Transverse colon (tissue), 4 donors: ENCODE results near the gene ZNF43. TPM values are rescaled to one million over a fixed set of nuclear protein-coding genes. Genes with fewer than 3 reads are reported as not detected.
A peak's percentile ranks its signal among the peaks of the same experiment; 100 is the strongest.
"Not testable (repeated sequence)": the region's sequence is repeated elsewhere in the genome, so short reads cannot be mapped to it uniquely, and the experiment has no call there.

Experiments
- DNase-seq: peaks from one replicate; pipeline ENCODE4 v3.0.0-alpha.2; 2019
- H3K27ac ChIP-seq, 4 donors: fragments of 200-600 bp; sonication (generic); 2 replicates each; pipeline ENCODE4 v1.5.1; 2016 to 2018; ENCODE audit warnings: inconsistent platforms in 4 of 4
- H3K27me3 ChIP-seq: fragments of 200-600 bp; sonication (generic); 2 replicates; pipeline ENCODE4 v1.5.1; 2017; ENCODE audit warnings: inconsistent platforms
- H3K36me3 ChIP-seq, 4 donors: fragments of 200-600 bp; sonication (generic); 2 replicates each; pipeline ENCODE4 v1.5.1; 2017 to 2019; ENCODE audit warnings: inconsistent platforms in 4 of 4
- H3K4me1 ChIP-seq, 4 donors: fragments of 200-600 bp; sonication (generic); 2 replicates each; pipeline ENCODE4 v1.5.1; 2017 to 2020; ENCODE audit warnings: inconsistent platforms in 4 of 4
- H3K4me3 ChIP-seq, 4 donors: fragments of 200-600 bp; sonication (generic); 1 replicate in 1 of 4; 2 replicates in 3 of 4; pipeline versions ENCODE4 v1.5.1 to v1.6.1; 2017 to 2019; ENCODE audit warnings: inconsistent platforms in 4 of 4
- H3K9me3 ChIP-seq, 2 donors: fragments of 200-600 bp; sonication (generic); 2 replicates each; pipeline ENCODE4 v1.5.1; 2017 to 2019; ENCODE audit warnings: inconsistent platforms in 2 of 2
- EP300 ChIP-seq: sonication (generic); formaldehyde crosslinking; IDR thresholded peaks from one replicate; pipeline ENCODE4 v1.6.1; 2017; ENCODE audit warnings: antibody characterized with exemption, low read depth
- POLR2A ChIP-seq: fragments of 450-650 bp; IDR thresholded peaks from one replicate; pipeline ENCODE4 v1.6.1; 2016; ENCODE audit warnings: antibody characterized with exemption, mild to moderate bottlenecking, moderate library complexity
- POLR2AphosphoS5 ChIP-seq, 3 donors: sonication (generic); formaldehyde crosslinking; IDR thresholded peaks; one replicate each; pipeline ENCODE4 v1.6.1; 2016; ENCODE audit warnings: antibody characterized with exemption in 3 of 3
- WGBS, 2 donors: methylation state at CpG; one replicate each; pipeline ENCODE4 v1.1.5; 2018; ENCODE audit warnings: low coverage in 1 of 2; 5-methylcytosine and 5-hydroxymethylcytosine counted together
- in situ Hi-C, 4 donors: fragments of 200-750 bp; cut with MboI; loops; one replicate each; pipeline versions ENCODE4 v1.15.0 to v1.15.1; 2017; ENCODE audit warnings: low sequenced_read_pairs in 3 of 4, low pct_ligation_motif_present in 1 of 4, low pct_unique_long_range_greater_than_20kb in 1 of 4
- intact Hi-C: fragments of 100-400 bp; cut with DNase I; formaldehyde crosslinking; loops from one replicate; pipeline ENCODE4 v1.15.1; 2023; ENCODE audit warnings: low total_unique reads
- total RNA-seq, 4 donors: library from RNA; depleted of rRNA; stranded (reverse); fragments of >200 nt; gene quantifications; one replicate each; pipeline ENCODE4 v1.1.0, GENCODE V29; 2016
- TF ChIP-seq, protein P1 (sequence below), 5 experiments: fragments of 200-600 bp in 3 of 5; fragments of 450-650 bp in 2 of 5; sonication (generic) in 3 of 5; IDR thresholded peaks; 1 replicate in 2 of 5; 2 replicates in 3 of 5; pipeline ENCODE4 v1.5.1; 2016 to 2017; ENCODE audit warnings: antibody characterized with exemption in 5 of 5, inconsistent platforms in 3 of 5, mild to moderate bottlenecking in 2 of 5, moderate library complexity in 1 of 5

ZNF43 gene
- total RNA-seq, 4 donors from 2014 or later: 10.5 to 16.7 (median 13.8) TPM

GRCh38 chr19:21789466-21790085 is 46.4 kb downstream of the ZNF43 start:
- H3K36me3 ChIP-seq: no peaks in the 10 kb centered on the region
- peaks cover 0 to 6% of the 10 kb centered on the region in 2 donors for H3K9me3 ChIP-seq
- H3K27me3 ChIP-seq: no peaks in the 10 kb centered on the region
- intact Hi-C loops (no loop called here), in situ Hi-C loops (no loop called here)
- no peaks in the 10 kb centered on the region for H3K4me1 ChIP-seq
- no peak for DNase-seq
- WGBS, 2 donors: 47 to 70% methylated on average over 4 to 5 of the region's 5 CpGs
- TF ChIP-seq POLR2AphosphoS5 (IDR thresholded peaks at IDR 0.05) (no peak), POLR2A (no peak), EP300 (no peak)
- TF ChIP-seq, protein P1, sequence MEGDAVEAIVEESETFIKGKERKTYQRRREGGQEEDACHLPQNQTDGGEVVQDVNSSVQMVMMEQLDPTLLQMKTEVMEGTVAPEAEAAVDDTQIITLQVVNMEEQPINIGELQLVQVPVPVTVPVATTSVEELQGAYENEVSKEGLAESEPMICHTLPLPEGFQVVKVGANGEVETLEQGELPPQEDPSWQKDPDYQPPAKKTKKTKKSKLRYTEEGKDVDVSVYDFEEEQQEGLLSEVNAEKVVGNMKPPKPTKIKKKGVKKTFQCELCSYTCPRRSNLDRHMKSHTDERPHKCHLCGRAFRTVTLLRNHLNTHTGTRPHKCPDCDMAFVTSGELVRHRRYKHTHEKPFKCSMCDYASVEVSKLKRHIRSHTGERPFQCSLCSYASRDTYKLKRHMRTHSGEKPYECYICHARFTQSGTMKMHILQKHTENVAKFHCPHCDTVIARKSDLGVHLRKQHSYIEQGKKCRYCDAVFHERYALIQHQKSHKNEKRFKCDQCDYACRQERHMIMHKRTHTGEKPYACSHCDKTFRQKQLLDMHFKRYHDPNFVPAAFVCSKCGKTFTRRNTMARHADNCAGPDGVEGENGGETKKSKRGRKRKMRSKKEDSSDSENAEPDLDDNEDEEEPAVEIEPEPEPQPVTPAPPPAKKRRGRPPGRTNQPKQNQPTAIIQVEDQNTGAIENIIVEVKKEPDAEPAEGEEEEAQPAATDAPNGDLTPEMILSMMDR (IDR thresholded peaks at IDR 0.05): no peak
- H3K27ac ChIP-seq: no peak overlapping the region
- H3K4me3 ChIP-seq: no peak overlapping the region

- no peak overlapping the region for H3K27ac ChIP-seq
- no peaks in the 10 kb centered on the region for H3K9me3 ChIP-seq
- in situ Hi-C loops: no loop called here
- no peaks in the 10 kb centered on the region for H3K27me3 ChIP-seq
- WGBS, 2 donors: 82 to 86% methylated on average over 1 to 3 of the region's 3 CpGs
- no peak for TF ChIP-seq POLR2A
- no peak for TF ChIP-seq EP300
- TF ChIP-seq, protein P1 (IDR thresholded peaks at IDR 0.05): no peak
- TF ChIP-seq POLR2AphosphoS5 (IDR thresholded peaks at IDR 0.05): no peak
- no peak overlapping the region for H3K4me3 ChIP-seq
- H3K36me3 ChIP-seq: no peaks in the 10 kb centered on the region
- intact Hi-C loops: no loop called here
- DNase-seq: no peak
- no peaks in the 10 kb centered on the region for H3K4me1 ChIP-seq
These were observed 49.0 kb downstream of the ZNF43 start for GRCh38 chr19:21786936-21787335.

DNA sequence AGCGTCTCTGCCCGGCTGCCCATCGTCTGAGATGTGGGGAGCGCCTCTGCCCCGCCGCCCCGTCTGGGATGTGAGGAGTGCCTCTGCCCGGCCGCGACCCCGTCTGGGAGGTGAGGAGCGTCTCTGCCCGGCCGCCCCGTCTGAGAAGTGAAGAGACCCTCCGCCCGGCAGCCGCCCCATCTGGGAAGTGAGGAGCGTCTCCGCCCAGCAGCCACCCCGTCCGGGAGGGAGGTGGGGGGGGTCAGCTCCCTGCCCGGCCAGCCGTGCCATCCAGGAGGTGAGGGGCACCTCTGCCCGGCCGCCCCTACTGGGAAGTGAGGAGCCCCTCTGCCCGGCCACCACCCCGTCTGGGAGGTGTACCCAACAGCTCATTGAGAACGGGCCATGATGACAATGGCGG is 60.2 kb downstream of the ZNF43 start:
- DNase-seq, intact Hi-C loops, H3K4me3 ChIP-seq, H3K27ac ChIP-seq, in situ Hi-C loops, H3K27me3 ChIP-seq, H3K36me3 ChIP-seq, H3K4me1 ChIP-seq, H3K9me3 ChIP-seq: not testable (repeated sequence)
- 95% methylated on average over 24 of the region's 30 CpGs; no CpG with 5 or more reads in 1 of the 2 donors for WGBS, 2 donors

DNA sequence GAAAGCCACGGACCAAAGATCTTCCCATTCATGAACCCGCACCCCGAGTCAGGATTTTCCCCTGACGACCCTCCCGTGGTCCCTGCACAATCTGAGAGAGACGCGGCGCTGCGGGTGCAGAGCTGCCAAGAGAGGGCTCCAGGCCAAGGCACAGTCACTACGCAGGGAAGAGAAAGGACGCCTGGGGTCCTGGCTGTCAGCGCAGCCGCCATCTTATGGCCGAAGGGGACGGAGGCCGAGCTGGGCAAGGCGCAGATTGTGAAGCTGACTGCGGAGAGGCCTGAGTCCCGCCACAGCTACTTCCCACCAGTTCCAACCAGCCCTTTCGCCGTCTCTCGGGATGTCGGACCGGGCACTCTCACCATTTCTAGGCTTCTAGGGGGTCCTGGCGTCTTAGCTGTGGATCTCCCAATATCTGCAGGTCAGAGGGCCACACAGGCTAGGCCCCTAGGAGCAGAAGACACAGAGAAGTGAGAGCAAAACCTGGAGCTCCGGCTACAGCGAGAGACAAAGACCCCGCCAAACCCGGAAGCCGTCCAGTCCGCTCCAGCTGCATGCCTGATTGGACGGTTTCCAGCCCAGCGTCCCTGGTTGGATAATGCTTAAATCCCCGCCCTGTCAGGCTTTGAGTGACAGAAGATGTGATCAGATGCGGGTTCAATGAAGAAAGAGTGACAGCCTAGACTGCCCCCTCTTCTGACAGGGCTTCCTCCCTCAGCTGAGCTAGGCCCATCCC is 68.7 kb downstream of the ZNF43 start, which contains the start of gene ZNF100:
Gene ZNF100, minus strand, starts transcription at position 515 of the 736 bp plus-strand sequence. Its CDS starts 150 bp downstream, at position 365.
- peak; percentile 94 for DNase-seq
- TF ChIP-seq POLR2AphosphoS5 (IDR thresholded peaks at IDR 0.05) (peak; percentile 44 to 73 (median 62)), EP300 (no peak), POLR2A (peak; percentile 50)
- TF ChIP-seq, protein P1 (IDR thresholded peaks at IDR 0.05): no peak
- peak within 1 kb of the TSS; percentile 88 to 95 (median 91) for H3K27ac ChIP-seq
- WGBS, 2 donors: 0% methylated on average over 1 to 29 of the region's 35 CpGs
- no peaks in the 10 kb centered on the region for H3K9me3 ChIP-seq
- peaks cover 3 to 12% (median 9%) of the 10 kb centered on the region in 4 donors for H3K4me1 ChIP-seq
- in situ Hi-C loops: no loop called here
- H3K27me3 ChIP-seq: no peaks in the 10 kb centered on the region
- peaks cover 0 to 14% (median 0%) of the 10 kb centered on the region in 4 donors for H3K36me3 ChIP-seq
- peak within 1 kb of the TSS; percentile 29 to 91 (median 84) for H3K4me3 ChIP-seq
- intact Hi-C loops: no loop called here

DNA sequence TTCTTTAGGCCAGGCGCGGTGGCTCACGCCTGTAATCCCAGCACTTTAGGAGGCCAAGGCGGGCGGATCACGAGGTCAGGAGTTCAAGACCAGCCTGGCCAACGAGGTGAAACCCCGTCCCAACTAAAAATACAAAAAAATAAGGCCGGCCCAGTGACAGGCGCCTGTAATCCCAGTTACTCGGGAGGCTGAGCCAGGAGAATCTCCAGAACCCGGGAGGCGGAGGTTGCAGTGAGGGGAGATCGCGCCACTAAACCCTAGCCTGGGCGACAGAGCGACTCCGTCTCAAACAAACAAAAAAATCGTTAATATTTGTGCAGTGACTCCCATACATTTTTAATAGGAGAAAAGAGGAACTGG is 69.3 kb downstream of the ZNF43 start:
- peaks cover 3 to 12% (median 9%) of the 10 kb centered on the region in 4 donors for H3K4me1 ChIP-seq
- peak overlapping the region; percentile 88 to 95 (median 91) for H3K27ac ChIP-seq
- peaks cover 0 to 19% (median 0%) of the 10 kb centered on the region in 4 donors for H3K36me3 ChIP-seq
- H3K27me3 ChIP-seq, in situ Hi-C loops, H3K9me3 ChIP-seq, intact Hi-C loops: not testable (repeated sequence)
- peak overlapping the region; percentile 29 to 91 (median 84) for H3K4me3 ChIP-seq
- peak; percentile 9 for DNase-seq
- 0 to 2% methylated on average over 3 to 19 of the region's 19 CpGs for WGBS, 2 donors
